HG02970 (cell line): Measurements from ENCODE around the gene MRPS24.
A peak's percentile ranks its signal among the peaks of the same experiment; 100 is the strongest.
"Not testable (repeated sequence)": the region's sequence is repeated elsewhere in the genome, so short reads cannot be mapped to it uniquely, and the experiment has no call there.

ENCODE experiments used
- ATAC-seq: cut with Tn5 transposase; IDR thresholded peaks from one replicate; pipeline ENCODE4 v1.9.1; 2021; ENCODE audit warnings: mild to moderate bottlenecking, moderate library complexity, moderate number of reproducible peaks; ENCODE audit not compliant: unreplicated experiment, low FRiP score

MRPS24 gene

GRCh38 chr7:43869006-43869866 is at the start of gene MRPS24:
TSS of gene MRPS24 (minus strand) at chr7:43869517. CDS start at chr7:43869495, 22 bp downstream.
- ATAC-seq = peak; percentile 91

DNA sequence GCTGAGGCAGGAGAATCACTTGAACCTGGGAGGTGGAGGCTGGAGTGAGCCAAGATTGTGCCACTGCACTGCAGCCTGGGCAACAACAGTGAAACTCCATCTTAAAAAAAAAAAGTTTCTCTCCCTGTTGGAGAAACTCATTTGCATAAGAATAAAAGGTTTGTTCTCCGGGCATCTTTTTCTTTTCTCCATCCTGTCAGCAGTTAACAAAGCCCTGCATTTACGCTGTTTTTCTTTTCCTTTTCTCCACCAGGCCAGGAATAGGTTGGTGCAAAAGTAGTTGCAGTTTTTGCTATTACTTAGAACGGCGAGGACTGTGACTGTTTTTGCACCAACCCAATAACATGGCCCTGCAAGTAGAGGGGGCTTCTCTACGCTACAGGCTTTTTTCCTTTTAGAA is 46.6 kb upstream of the MRPS24 start:
- no peak for ATAC-seq

DNA sequence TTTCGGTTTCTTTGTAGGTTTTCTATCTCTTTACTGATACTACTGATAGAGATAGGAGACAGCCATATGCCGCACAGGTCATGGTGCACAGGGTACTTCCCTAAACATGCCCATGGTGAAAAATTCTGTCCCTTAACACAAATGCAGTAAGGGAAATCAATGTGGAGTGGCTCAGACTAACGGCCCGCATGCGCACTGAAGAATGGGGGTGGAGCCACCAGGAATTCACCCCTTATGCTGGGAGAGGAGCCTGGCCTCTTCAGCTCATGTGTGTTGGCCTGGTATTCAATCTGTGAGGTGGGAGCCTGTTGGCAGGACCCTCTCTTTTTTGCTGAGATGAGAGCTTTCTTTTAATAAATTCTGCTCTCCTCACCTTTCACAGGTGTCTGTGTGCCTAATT is 45.5 kb upstream of the MRPS24 start:
- no peak for ATAC-seq

GRCh38 chr7:43906331-43907010 is 37.2 kb upstream of the MRPS24 start, which contains the start of gene URGCP:
TSS of gene URGCP (minus strand) at chr7:43906596. CDS start at chr7:43906575, 21 bp downstream.
- peak; percentile 75 for ATAC-seq

DNA sequence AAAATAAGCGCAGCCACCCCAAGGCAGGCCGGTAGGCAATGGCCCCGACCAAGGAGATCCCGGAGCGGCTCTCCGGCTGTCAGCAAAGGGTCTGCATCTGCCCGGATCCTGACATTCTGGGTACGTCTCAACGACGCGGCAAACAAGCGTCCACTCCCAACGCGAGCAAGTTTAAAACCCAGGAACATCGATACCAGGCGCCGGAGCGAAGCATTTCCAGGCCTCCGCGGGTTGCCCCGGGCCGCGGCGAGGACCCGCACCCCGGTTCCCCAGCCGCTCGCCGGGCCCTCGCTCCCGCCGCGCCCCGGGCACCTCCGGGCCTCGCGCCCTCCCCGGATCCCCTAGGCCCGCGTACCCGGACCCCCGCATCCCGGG is 36.6 kb upstream of the MRPS24 start:
- ATAC-seq = peak; percentile 18

- no peak for ATAC-seq
Measured at GRCh38 chr7:43905209-43905946, 36.1 kb upstream of the MRPS24 start.

DNA sequence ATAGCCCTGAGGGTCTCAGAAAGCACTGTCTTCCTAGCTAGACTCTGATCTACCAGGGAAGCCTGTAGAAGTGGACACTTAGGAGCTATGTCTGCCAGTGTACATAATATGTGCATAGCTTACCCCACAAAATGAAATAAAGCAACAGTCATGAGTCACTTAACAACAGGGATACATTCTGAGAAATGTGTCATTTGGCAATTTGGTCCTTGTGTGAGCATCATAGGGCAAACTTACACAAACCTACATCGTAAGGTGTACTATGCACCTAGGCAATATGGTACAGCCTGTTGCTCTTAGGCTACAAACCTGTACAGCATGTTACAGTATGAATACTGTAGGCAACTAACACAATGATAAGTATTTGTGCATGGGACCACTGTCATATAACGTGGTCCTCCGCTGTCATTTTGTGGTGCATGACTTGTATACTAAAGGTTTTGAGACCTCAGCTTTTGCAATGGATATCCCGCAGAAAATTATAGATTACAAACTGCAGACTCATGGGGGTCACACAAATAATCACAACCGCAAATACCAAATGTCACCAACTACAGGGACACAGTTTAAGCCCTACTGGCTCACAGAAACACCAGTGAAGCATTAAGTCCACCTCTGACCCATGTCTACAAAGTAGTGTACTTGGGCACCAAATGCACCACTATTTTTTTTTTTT is 35.4 kb upstream of the MRPS24 start:
- no peak for ATAC-seq

DNA sequence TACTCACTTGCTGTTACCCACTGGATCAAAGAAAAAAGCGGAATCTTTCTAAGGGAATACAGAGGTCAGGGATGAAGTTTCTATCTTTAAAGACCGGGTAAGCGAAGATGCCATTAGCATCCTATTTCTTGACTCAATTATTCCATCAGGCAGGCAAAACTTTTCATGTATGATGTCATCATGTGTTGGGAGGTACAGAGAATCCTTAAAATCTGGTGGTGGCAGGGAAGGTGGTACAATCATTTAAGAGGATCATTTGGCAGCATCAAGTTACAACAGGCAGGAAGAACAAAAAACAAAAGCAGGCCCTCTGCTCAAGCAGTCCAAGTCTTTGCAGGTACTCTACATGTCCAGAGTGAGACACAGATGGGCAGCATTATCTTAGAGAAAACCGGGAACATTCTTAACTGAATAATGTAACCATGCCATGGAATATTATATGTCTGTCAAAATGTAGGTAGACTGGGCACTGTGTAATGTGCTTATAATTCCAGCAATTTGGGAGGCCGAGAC is 33.3 kb upstream of the MRPS24 start:
- no peak for ATAC-seq

- ATAC-seq = not testable (repeated sequence)
Measured at GRCh38 chr7:43898571-43898970, 29.3 kb upstream of the MRPS24 start.

DNA sequence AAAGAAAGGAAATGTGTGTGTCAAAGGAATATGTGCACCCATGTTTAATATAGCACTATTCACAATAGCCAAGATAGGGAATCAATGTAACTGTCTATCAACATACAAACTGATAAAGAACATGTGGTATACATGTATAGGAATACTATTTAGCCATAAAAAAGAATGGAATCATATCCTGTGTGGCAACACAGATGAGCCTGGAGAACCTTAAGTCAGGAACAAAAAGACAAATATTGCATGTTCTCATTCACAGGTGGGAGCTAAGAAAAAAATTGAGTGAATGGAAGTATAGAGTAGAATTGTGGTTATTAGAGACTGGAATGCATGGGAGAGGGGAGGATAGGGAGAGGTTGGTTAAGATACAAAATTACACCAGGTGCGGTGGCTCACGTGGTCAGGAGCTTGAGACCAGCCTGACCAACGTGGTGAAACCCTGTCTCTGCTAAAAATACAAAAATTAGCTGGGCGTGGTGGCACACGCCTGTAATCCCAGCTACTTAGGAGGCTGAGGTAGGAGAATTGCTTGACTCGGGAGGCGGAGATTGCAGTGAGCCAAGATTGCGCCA is 26.6 kb upstream of the MRPS24 start:
- ATAC-seq = no peak

DNA sequence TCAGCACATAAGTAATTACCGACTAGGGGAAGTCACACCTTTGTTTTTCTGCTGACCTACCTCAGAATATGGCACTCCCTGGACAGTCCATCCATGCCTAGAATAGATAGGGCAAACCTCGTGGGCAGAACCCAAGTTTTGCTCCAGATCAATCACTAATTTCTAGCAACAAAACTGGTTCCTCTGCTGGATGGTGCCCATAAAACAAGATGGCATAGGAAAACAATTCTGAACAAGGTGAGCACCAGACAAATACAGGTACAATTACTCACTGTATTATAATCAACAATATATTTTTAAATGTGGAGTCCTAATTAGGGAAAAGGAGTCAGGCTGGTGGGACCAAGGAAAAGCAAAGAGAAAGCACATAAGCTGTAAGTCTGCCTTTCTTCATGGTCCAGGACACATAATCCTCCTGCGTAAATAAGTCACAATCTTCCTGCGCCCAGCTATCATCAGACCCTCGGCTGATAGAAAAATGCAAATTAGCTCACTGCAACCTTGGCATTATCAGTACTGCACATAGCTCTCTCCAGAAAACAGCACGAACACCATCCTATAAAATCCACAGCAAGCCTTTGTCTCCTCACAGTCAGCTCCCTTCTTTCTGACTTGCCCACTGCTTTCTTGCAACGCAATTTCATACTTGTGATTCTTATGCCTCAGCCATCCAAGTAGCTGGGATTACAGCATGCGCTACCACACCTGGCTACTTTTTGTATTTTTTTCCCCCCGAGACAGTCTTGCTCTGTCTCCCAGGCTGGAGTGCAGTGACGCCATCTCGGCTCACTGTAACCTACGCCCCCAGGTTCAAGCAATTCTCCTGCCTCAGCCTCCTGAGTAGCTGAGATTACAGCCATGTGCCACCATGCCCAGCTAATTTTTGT is 22.0 kb upstream of the MRPS24 start:
- ATAC-seq = no peak

DNA sequence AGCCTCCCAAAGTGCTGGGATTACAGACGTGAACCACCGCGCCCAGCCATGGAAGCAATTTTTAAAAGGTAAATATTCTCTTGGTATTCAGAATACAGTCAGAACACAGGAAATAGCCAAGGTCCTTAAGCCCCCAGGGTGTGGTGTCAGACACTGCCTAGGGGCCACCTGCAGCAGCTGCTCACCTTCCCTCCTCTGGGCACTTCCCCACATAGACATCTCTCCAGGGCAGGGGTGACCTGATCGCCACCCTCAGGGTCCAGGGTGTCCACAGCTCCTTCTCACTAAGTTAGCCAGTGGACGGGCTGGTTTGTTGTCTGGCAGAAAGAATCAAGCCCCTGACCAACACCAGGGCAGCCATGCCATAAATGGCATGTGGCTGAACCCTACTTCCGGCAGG is 21.2 kb upstream of the MRPS24 start:
- ATAC-seq = no peak

GRCh38 chr7:43888993-43889945 is 20.0 kb upstream of the MRPS24 start:
- no peak for ATAC-seq

DNA sequence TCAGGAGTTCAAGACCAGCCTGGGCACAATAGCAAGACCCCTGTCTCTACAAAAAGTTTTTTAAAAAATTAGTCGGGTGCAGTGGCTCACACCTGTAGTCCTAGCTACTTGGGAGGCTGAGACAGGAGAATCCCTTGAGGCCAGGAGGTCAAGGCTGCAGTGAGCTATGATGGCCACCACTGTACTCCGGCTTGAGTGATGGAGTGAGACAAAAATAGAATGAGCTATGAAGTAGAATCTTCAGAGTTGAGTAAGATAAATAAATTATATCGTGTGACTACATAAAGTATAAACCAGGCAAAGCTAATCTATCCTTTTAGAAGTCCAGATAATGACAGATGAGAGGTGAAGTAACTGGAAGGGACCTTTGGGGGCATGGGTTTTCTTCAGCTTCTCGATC is 15.3 kb upstream of the MRPS24 start:
- no peak for ATAC-seq

GRCh38 chr7:43884209-43884608 is 14.9 kb upstream of the MRPS24 start:
- no peak for ATAC-seq

- ATAC-seq = no peak
Measured at GRCh38 chr7:43880596-43880995, 11.3 kb upstream of the MRPS24 start.

DNA sequence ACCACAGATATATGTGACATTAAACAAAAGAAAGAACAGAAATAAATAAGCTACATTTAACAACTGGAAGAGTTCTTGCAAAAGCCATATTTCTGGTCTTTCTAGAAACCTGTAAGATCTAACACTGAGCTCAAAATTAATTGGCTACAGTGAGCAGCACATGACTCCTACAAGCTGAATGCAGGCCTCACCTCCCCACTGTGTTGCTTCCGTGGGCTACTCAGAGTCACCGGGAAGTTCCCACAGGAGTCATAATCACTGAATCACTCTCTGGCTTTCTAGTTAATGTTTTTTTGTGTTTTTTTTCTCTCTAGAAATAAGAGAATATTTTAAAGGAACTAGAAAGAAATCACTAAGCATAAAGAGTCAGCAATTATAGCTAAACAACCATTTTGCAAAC is 10.2 kb upstream of the MRPS24 start:
- no peak for ATAC-seq

DNA sequence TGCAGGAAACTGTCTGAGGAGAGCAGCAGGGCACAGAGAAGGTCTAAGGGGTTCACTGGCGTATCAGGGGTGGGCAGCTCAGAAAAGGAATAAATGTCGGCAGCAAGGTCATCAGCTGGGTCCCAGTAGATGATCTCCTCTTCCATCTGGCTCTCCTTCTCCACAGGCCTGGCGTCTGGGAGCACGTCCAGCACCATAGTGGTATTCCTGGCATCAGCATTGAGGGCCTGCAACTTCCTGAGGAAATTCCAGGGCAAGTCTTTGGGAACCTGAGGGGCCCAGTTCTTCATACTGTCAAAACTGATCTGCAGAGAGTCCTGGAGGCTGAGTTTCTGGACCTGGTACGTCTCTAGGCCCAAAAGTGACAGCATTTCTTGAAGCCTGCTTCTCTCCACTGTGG is 9.6 kb upstream of the MRPS24 start:
- no peak for ATAC-seq
